Activated T-cell treated with anti-CD3 and anti-CD28 coated beads for 48 hours (primary cell): ENCODE measurements around the gene BRD4.

ENCODE experiments used
- DNase-seq: peaks from one replicate; pipeline ENCODE4 v3.0.0-alpha.2; 2020; ENCODE audit warnings: low read depth

BRD4 gene

DNA sequence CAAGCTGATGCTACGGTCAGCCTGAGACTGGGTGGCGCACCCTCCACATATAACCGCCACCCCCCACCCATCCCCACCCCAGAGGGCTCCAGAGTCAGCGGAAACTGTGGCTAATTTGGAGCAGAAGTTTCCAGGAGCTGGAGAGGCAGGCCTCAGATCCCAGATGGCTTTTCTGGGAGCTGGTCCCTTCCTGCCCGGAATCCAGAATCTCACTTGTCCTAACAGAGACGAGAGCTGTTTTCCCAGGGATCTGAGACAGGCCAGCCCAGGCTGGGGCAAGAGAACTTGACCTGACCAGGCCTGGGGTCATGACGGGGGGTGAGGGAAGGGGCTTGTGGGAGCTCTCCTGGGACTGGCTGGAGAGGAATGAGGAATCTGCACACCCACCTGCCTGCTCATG, 106.6 kb downstream of the BRD4 start:
- no peak for DNase-seq

DNA sequence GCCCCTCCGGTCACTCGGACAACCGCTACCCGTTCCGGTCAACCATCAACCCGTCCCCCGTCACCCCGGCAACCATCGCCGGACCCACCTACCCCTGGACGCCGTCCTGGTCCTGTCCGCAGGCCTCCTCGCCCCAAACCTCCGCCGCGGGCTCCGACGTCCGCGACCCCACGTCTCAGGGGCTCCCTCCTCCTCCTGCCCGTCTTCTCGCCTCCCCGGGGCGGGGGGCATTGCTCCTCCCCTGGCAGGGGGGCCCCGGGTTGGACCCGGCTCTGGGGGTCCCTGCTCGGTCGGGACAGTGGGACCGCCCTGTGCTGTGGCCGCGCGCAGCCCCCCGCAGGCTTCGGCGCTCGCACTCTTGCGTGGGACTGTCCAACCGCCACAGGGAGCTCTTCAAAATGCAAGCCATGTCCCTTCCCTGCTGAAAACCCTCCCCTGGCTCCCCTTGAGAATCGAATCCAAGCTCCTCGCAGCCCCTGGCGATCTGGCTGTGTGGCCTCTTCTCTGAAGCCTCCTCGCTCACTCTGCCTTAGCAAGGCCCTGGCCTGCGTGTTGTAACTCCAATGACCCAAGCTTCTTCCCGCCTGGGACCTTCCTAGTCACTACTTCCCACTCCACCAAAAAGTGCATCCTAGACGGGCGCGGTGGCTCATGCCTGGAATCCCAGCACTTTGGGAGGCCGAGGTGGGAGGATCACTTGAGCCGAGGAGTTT, 108.5 kb downstream of the BRD4 start:
- DNase-seq: no peak

DNA sequence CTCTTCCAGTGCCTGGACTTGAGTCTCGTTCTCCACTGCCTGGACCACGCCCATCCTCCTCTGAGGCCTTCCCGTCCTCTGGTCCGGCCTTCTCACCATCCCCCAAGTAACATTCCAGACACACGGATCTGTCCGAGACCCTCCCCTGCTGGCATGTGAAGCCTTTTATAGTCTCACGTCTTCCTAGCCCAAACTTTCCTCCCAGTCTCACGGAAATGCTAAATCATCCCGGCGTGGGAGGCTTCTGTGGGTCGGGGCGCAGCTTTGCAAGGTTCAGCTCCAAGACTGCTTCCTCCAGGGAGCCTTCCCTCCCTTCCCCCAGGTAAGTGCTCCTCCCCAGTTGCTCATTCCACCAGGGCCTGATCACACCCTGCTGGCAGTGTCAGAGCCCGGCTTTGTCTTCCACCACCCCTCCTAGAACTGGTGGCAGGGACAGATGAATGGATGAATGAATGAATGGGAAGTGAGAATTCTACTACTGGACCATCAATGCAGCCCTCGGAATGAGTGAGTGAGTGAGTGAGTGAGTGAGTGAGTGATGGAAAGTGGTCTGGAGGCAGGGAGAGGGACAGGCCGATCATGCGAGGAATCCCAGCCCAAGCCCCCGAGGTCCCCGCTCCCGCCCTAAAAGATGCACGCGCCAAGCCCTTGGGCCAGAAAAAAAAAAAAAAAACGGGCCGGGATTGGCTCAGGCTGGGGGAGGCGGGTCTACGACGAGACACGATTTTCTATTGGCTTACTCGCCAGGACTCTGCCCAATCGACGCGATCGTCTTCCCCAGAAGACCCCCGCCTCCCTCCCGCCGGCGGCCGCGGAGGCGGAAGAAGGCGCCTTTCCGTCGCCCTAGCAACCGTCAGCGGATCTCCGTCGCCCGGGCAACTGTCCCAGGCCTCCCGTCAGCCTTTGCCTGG, 109.3 kb downstream of the BRD4 start:
- DNase-seq: peak; percentile 76

DNA sequence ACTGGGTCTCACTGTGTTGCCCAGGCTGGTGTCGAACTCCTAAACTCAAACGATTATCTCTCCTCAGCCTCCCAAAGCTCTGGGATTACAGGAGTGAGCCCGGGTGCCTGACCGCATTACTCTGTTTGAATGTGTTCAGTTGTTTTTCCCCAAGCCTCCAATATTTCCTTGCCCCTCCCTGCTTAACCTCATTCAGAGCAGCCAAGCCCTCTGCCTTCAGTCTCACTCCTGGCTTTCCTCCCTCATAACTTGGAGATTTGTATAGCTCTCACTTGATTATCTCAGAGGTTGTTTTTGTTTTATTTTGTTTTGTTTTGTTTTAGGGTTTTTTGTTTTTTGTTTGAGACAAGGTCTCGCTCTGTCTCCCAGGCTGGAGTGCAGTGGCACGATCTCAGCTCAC, 111.5 kb downstream of the BRD4 start:
- DNase-seq: no peak

DNA sequence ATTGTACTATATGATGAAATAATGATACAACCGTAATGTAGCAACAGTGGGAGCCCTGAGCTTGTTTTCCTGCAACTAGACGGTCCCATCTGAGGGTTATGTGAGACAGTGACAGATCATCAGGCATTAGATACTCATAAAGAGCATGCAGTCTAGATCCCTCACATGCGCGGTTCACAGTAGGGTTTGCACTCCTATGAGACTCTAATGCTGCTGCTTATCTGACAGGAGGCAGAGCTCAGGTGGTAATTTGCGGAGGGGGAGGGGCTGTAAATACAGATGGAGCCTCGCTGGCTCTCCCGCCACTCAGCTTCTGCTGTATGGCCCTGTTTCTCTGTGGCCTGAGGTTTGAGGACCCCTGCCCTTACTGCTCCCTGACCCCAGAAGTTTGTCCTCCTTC, 113.8 kb downstream of the BRD4 start:
- DNase-seq: no peak

DNA sequence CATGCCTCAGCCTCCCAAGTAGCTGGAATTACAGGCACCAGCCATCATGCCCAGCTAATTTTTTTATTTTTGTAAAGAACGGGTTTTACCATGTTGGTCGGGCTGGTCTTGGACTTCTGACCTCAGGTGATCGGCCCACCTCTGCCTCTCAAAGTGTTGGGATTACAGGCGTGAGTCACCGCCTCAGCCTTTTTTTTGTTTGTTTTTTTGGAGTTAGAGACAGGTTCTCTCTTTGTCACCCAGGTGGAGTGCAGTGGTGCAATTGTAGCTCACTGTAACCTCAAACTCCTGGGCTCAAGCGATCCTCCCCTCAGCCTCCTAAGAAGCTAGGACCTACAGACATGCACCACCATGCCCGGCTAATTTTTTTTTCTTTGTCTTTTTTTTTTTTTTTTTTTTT, 116.0 kb downstream of the BRD4 start:
- no peak for DNase-seq

DNA sequence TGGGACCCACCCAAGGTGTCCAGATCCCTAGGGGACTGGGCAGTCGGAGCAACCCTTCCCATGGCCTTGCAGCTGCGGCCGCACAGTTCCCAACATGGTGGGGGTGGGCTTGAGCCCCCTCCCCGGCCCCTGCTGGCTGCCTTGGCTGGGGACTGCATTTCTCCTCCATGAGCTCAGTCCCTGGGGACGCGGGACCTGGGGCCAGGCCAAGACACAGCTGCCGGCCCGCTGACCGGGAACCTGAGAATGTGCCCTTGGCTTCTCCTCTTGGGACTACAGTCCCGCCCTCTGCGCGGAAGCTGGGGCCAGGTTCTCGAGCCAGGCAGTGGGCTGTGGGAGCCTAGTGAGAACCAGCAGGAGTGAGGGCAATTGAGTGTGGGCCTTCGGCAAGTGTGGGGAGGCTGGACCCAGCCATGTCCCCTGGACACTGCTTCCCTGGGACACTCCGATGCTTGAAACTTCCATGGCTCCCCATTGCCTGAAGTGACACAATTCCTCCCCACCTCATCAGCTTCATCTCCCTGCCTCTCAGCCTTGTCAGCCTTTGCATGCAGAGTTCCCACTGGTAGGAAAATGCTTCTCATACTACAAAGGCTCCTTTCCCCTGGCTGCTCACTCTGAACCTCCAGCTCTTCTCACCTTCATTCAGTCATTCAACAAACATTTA, 118.5 kb downstream of the BRD4 start:
- no peak for DNase-seq

DNA sequence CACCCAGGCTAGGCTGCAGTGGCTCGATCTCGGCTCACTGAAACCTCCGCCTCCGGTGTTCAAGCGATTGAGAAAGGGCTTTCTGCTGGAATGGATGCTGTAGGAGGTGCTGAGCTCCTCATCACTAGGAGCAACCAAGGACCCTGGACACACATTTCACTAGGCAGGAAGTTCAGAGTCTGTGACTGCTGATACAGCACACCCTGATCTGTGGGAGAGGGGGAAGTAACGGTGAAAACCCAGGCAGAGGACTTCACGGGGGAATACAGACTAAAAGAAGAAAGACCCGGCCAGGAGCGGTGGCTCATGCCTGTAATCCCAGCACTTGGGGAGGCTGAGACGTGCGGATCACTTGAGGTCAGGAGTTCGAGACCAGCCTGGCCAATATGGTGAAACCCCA, 119.6 kb downstream of the BRD4 start:
- no peak for DNase-seq

DNA sequence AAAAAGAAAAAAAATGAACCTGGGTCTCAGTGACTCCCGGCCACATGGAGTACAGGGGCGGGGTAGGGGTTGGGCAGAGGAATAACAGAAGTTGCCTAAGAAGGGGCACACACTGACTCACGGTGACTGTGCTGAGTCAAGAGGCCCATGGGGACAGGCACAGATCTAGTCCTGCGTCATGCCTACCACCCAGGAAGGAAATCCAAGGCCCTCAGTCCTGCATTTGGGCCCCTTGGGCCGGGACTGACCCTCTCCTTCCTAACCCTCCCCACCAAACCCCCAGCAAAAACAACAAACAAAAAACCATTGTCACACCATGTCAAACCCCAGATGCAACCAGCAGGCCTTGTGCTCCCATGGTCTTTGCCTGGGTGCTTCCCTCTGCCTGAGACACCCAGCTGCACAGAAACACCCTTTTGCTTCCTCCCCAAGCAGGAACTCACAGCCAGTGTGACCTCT, 122.0 kb downstream of the BRD4 start:
- no peak for DNase-seq

DNA sequence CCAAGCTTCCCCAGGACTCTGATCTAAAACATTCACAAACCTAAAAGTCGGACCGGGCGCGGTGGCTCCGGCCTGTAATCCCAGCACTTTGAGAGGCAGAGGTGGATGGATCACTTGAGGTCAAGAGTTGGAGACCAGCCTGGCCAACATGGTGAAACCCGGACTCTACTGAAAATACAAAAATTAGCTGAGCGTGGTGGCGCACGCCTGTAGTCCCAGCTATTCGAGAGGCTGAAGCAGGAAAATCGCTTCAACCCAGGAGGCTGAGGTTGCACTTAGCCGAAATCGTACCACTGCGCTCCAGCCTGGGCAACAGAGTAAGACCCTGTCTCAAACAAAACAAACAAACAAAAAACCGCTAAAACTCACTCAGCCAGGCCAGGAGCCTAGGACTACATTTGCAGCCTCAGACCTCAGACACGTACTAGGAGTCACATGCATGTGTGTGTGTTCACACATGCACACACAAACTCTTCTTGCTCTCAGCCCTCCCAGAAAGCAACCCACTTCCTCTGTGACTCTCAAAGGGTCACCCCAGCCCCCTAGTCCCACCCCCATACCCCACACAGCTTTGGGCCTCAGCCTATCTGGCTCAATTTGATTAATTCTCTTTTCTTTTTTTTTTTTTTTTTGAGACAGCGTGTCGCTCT, 130.8 kb downstream of the BRD4 start:
- DNase-seq: no peak

DNA sequence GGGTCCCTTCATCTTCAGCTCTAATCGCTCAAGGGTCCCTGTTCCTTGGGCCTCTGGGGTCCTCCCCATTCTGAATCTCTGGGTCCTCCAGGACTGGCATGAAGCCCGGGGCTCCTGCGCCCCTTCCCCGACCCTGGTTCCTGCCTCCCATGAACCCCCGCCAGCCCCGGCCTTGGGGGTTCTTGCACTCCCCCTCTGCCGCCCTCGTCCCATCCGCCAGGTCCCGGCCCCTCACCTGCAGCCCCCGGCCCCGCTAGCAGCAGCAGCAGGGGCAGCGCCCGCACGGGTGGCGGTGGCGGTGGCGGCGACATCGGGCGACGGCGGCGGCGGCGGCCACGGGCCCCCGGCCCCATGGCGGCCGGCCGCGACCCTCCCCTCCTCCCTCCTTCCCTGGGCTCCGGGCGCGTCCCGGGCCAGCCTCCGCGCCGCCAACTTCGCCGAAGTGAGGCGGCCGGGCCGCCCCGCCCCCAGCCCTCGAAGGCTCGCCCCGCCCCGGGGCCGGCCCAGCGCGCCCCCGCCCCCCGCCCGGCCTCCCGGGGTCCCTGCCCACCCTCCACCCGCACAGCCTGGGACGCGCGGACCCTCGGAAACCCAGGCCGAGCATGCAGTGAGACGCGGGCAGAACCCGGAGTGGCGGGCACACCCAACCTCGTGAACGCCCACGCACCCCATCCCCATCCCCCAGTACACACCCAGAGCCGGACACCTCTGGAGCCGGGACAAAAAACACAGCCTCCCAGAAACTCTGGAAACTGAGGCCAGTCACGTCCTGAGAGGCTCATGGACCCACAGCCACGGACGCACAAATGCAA, 131.6 kb downstream of the BRD4 start, which contains the start of gene NOTCH3:
NOTCH3 (minus strand) TSS at position 443 of the 812 bp plus-strand sequence; CDS start at position 353, 90 bp downstream.
- no peak for DNase-seq

DNA sequence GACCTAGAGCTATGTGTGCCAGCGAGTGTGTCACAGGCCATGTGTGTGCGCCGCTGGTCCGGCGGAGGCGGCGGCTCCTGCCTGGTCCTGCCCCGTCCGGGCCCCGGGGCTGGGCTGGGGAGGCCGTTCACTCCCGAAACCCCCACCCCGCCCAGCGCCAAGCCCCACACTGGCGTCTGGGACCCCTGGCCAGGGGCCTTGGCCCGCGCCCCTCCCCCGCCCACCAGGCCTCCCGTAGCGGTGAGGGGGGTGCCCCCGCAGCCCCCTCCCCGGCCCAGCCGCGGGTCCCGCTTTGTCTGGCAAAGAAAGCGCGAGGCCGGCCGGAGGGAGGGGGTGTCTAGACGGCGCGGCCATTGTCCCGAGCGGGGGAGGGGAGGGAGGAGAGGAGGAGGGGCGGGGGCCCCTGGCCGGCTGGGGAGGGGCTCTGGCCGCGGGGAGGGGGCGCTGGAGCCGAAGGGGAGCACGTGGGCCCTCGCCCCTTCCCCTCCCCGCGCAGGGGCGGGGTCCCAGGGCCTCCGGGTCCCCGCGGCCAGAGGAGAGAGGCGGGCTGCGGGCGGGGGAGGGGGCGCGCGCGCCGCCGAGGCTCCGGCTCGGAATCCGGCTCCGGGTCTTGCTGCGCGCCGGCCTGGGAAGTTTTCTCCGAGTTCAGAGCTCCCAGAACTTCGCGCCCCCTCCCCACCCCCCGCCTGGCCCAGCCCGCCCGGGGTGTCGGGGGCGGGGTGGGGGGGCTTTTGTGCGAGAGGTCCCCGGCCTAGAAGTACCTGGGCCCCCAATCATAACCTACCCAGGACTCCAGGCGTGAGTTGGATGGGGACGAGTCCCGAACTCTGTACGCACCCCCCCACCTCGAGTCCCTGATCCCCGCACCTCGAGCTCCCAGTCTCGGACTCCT, 132.4 kb downstream of the BRD4 start:
- DNase-seq: no peak

DNA sequence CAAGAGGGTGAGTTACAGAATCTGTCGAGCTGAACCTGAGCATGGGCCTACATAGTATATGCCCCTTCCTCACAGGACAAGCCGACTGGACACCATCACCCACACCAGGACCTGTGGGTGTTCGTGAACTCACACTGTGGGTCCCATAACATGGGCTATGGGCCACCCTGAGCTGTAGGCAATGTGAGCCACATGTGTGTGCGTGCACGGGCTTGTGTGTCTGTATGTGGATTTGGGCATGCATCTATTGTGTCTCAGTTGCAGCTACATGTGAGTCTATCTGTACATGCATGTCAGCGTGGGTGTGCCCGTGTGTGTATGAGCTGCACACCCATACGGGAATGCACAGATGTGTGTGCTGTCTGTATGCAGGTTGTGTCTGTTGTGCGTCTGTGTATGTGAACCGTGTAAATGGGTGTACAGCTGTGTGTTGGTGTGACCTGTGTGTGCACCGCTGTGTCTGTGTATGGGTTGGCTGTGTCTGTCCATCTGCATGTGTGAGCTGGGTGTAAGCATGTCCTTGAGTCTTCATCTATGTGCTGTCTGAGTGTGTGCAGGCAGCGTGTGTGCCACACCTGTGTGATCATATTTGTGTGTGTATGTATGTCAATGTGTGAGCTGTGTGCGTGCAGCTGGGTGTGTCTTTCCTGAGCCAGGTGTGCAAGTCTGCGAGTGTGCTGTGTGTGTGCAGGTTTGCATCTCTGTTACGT, 133.2 kb downstream of the BRD4 start:
- no peak for DNase-seq

DNA sequence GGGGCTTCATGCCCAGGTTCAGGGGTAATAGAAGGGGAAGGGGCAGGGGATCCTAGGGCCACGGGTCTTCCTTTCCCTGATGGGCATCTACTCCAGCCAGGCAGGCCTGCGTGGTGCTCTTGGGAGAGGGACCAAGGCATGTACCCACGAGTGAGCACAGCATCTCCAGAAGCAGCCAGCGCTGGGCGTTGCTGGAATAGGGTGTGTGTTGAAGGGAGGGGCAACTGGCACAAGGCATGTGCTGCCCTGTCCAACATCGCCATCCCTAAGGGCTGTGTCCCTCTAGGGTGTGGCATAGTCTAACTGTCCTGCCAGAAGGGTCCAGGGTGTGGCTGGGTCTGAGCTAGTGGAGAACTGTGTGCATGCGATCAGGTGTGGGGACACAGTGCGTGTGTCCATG, 134.4 kb downstream of the BRD4 start:
- DNase-seq: no peak

DNA sequence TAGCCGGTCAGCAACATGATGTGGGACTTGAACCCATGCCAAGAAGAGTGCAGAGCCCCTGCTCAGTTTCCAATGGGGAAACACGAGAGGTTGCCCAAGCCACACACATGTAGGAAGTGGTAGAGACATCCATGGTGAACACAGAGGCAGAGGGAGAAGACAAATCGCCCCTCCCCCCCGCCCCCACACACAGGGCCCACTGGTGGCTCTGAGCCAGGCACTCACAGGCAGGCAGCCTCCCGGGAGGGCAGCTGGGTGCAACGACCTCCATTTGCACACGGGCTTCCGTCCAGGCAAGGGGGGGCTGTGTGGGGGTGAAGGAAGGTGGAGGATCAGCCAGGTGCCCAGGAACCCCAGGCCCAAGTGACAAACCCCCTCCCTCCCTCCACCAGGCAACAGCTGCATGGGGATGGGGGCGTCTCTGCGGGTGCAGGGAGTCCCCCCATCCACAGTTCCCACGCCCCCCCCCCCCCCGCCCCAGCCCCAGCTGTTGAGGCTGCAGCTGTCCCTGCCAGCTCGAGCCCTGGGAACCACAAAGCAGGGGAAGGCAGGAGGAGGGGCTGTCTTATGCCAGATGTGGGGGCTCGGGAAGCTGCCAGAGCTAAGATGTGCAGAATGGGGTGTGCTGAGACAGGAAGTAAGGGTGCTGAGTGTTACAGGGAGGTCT, 134.9 kb downstream of the BRD4 start:
- DNase-seq: no peak

DNA sequence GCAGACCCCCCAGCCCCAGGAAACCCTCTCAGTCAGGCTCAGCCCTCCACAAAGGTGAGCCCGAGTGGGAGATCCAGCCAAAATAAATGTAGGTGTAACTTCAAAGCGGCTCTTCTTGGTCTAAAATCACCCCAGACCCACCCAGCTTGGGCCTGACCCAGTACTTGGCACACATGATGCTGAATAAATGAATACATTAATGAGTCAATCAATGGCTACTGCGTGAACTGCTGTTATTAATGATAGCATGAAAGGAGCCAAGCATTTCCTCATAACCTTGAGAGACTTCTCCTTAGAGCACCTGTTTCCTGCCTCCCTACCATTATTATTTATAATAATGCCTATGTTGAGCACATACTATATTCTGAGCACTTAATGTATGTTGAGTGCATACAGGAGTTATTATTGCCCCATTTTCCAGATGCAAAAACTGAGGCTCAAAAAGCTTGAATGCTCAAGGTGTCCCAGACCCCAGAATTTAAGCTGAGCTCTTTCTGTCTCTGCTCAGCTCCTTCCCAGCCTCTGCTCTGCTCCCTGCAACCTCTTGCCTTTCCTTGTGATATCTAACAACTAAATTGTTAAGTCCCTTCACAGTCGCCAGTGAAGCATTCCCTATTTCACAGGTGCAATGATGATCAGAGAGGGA, 135.9 kb downstream of the BRD4 start:
- no peak for DNase-seq

DNA sequence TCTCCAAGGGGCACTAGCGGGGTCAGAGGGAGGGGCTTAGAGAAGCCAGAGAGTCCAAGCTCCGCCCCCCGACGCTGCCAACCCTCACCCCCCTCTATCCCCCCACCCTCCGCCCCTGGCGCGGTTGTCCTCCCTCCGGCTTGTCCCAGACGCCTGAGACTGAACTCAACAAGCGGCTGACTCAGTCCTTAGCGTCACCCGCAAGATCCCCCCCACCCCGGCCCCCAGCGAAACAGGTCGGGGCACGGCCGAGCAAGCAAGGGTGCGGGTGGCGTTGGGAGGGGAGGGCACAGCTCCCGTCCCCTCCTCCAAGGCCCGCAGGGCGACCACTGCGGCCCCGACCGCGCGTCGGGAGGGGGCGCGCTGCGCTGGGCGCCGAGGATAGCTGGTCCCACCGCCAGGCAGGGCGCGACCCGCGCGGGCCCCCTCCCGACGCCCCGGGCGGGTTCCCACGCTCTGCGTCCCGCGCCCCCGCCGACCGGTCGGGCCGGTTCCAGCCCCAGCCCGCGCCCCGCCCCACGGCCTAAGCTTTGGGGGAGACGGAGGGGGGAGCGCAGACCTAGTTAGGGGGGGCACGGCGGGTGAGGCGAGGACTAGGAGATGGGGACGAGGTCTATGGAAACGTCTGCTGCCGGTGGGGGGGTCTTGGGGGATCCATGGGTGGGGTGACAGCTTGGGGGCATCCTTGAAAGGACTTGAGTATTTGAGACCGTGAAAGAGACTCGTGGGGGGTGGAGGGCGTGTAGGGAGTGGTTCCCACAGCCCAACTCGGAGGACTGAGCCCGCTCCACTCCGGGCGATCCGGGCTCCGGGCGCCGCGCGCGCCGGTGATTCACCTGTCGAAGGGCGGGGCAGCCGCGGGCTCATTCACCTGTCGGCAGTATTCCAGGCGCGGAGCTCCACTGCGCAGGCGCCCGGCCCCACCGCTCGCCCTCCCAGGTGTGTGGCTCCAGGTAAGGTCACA, 136.7 kb downstream of the BRD4 start:
- no peak for DNase-seq
